ENCODE data around the gene USO1. TPM values are rescaled to one million over a fixed set of nuclear protein-coding genes. Genes with fewer than 3 reads are reported as not detected.

USO1 gene
- total and polyA plus RNA-seq, 2 of the 13 experiments (the other 11 are each of a cell fraction or from before 2014, with no cell fraction given), result 52.2 to 87.7 TPM

GRCh38 chr4:75724867-75725724 is 719 bp downstream of the USO1 start (continued):
- TF ChIP-seq XBP1 (CRISPR knock-in tag; IDR thresholded peaks at IDR 0.05) (no peak), MIXL1 (CRISPR knock-in tag; IDR thresholded peaks at IDR 0.05) (no peak), MTA1 (CRISPR knock-in tag; IDR thresholded peaks at IDR 0.05; ENCODE audit: borderline replicate concordance) (0 out of 2 replicates have a peak, but pooled peaks have one; percentile 9), ZNF747 (CRISPR knock-in tag; IDR thresholded peaks at IDR 0.05; ENCODE audit: borderline replicate concordance) (no peak), JUND (CRISPR knock-in tag; IDR thresholded peaks at IDR 0.05) (no peak), TBX3 (IDR thresholded peaks at IDR 0.05; ENCODE audit: borderline replicate concordance) (no peak), ZBTB39 (CRISPR knock-in tag; IDR thresholded peaks at IDR 0.05) (no peak), HNF4A (CRISPR knock-in tag; IDR thresholded peaks at IDR 0.05) (no peak), ZIK1 (CRISPR knock-in tag; IDR thresholded peaks at IDR 0.05; ENCODE audit: borderline replicate concordance, low read depth) (0 out of 2 replicates have a peak, but pooled peaks have one; percentile 56), ATF2 (CRISPR knock-in tag; IDR thresholded peaks at IDR 0.05) (no peak), GABPA (IDR thresholded peaks at IDR 0.05; ENCODE audit: low read depth, low read length) (no peak), GABPA (CRISPR knock-in tag; IDR thresholded peaks at IDR 0.05; ENCODE audit: low read depth) (no peak), MYC (CRISPR knock-in tag; IDR thresholded peaks at IDR 0.05; ENCODE audit: borderline replicate concordance) (no peak), POLR2AphosphoS5 (IDR thresholded peaks at IDR 0.05; ENCODE audit: low read depth, low read length) (peak; percentile 41; the same call in 1 of the 2 replicates), NR2C2 (CRISPR knock-in tag; IDR thresholded peaks at IDR 0.05; ENCODE audit: borderline replicate concordance) (no peak), ZNF792 (CRISPR knock-in tag; IDR thresholded peaks at IDR 0.05) (no peak), FOXK2 (IDR thresholded peaks at IDR 0.05) (no peak), CEBPB (IDR thresholded peaks at IDR 0.05; ENCODE audit: borderline replicate concordance, low read depth, low read length) (no peak), ZNF34 (CRISPR knock-in tag; IDR thresholded peaks at IDR 0.05; ENCODE audit: borderline replicate concordance) (no peak), ZNF253 (CRISPR knock-in tag; IDR thresholded peaks at IDR 0.05; ENCODE audit: borderline replicate concordance) (0 out of 2 replicates have a peak, but pooled peaks have one; percentile 59), MEF2D (CRISPR knock-in tag; IDR thresholded peaks at IDR 0.05) (no peak)
- TF ChIP-seq, protein P1, sequence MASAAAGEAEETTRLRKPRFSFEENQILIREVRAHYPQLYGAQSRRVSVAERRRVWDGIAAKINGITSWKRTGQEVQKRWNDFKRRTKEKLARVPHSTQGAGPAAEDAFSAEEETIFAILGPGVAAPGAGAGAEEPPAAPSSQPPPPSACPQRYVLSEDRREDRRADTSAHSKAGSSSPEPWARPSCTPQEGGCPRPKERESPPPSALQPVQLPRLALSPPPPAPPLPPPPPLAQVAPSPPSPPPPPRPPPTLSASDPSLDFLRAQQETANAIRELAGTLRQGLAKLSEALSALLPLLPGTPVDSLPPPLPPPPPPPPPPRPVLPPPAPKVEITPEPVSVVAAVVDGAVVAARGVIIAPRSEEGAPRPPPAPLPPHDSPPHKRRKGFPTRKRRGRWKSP (CRISPR knock-in tag; IDR thresholded peaks at IDR 0.05), result no peak; the same call in 1 of the 2 replicates
- TF ChIP-seq, protein P2, sequence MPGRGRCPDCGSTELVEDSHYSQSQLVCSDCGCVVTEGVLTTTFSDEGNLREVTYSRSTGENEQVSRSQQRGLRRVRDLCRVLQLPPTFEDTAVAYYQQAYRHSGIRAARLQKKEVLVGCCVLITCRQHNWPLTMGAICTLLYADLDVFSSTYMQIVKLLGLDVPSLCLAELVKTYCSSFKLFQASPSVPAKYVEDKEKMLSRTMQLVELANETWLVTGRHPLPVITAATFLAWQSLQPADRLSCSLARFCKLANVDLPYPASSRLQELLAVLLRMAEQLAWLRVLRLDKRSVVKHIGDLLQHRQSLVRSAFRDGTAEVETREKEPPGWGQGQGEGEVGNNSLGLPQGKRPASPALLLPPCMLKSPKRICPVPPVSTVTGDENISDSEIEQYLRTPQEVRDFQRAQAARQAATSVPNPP (CRISPR knock-in tag; IDR thresholded peaks at IDR 0.05), result no peak
- TF ChIP-seq, protein P3, sequence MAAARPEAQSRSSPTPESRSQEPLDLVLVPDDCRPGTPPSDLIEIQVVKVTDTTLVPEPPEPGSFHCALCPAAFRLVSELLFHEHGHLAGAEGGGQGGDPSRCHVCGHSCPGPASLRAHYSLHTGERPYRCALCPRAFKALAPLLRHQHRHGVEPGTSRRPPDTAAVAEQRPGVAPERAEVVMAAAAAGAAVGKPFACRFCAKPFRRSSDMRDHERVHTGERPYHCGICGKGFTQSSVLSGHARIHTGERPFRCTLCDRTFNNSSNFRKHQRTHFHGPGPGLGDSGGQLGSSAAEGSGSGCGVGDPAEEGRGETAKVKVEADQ (CRISPR knock-in tag; IDR thresholded peaks at IDR 0.05; ENCODE audit: borderline replicate concordance), result no peak
